Endothelial cell of umbilical vein (primary cell): ENCODE measurements around the gene ASIC4.

Experiments
- FOS ChIP-seq: IDR thresholded peaks from 2 replicates; pipeline ENCODE4 v1.6.1; 2011; ENCODE audit warnings: mild to moderate bottlenecking, low read length, moderate library complexity, borderline replicate concordance; ENCODE audit not compliant: insufficient read depth
- POLR2A ChIP-seq: IDR thresholded peaks from 2 replicates; pipeline ENCODE4 v1.6.1; 2012; ENCODE audit warnings: low read depth, mild to moderate bottlenecking, control low read depth, low read length
- POLR2AphosphoS5 ChIP-seq: IDR thresholded peaks from 2 replicates; pipeline ENCODE4 v1.6.1; 2012; ENCODE audit warnings: low read depth, mild to moderate bottlenecking, control low read depth, low read length, moderate library complexity; ENCODE audit not compliant: insufficient read depth
- TF ChIP-seq, protein P1 (sequence below), 2 donors: IDR thresholded peaks; 1 replicate in 1 of 2; 2 replicates in 1 of 2; pipeline ENCODE4 v1.5.1; 2011; ENCODE audit warnings: low read length in 2 of 2, mild to moderate bottlenecking in 2 of 2, moderate library complexity in 2 of 2, control low read depth in 1 of 2, inconsistent platforms in 1 of 2, low read depth in 1 of 2; ENCODE audit not compliant: insufficient read depth in 1 of 2; ENCODE audit errors: extremely low read depth in 1 of 2

DNA sequence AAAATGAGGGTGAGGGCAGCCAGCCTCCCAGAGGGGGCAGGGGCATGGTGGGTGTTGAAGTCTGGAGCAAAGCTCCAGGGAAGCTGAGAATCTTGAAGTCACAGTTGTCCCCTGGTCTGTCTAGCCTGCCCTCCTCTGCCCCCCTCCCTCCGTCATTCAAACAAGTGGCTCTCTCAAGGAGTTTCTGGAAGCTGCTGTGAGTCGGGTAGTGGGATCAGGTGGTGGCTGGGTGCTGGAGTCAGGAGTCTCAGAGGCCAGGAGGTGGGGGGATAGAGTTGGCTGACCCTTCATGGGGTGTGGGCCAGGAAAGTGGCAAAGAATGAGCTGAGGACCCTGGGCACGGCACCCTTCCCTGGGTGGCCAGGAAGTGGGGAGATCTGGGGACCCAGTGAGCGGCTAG is 495 bp upstream of the ASIC4 start:
- TF ChIP-seq POLR2A (no peak), POLR2AphosphoS5 (no peak), FOS (no peak)
- TF ChIP-seq, protein P1, sequence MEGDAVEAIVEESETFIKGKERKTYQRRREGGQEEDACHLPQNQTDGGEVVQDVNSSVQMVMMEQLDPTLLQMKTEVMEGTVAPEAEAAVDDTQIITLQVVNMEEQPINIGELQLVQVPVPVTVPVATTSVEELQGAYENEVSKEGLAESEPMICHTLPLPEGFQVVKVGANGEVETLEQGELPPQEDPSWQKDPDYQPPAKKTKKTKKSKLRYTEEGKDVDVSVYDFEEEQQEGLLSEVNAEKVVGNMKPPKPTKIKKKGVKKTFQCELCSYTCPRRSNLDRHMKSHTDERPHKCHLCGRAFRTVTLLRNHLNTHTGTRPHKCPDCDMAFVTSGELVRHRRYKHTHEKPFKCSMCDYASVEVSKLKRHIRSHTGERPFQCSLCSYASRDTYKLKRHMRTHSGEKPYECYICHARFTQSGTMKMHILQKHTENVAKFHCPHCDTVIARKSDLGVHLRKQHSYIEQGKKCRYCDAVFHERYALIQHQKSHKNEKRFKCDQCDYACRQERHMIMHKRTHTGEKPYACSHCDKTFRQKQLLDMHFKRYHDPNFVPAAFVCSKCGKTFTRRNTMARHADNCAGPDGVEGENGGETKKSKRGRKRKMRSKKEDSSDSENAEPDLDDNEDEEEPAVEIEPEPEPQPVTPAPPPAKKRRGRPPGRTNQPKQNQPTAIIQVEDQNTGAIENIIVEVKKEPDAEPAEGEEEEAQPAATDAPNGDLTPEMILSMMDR (IDR thresholded peaks at IDR 0.05; ENCODE audit: extremely low read depth in 1 of 2, insufficient read depth in 1 of 2, low read depth in 1 of 2, low read length in 2 of 2): no peak
